OCI-M2 (cell line): ENCODE data around the gene PID1.
"Not testable (repeated sequence)": the region's sequence is repeated elsewhere in the genome, so short reads cannot be mapped to it uniquely, and the experiment has no call there.

Experiments used
- DNase-seq: peaks from one replicate; lab custom pipeline; 2025; ENCODE audit not compliant: unreplicated experiment; lab: John Stamatoyannopoulos, UW

The PID1 gene

GRCh38 chr2:229081411-229081810 is 189.7 kb downstream of the PID1 start:
- DNase-seq: no peak

GRCh38 chr2:229080172-229080571 is 190.9 kb downstream of the PID1 start:
- DNase-seq: no peak

- not testable (repeated sequence) for DNase-seq
Observed at GRCh38 chr2:229076886-229077285, 194.2 kb downstream of the PID1 start.

GRCh38 chr2:229073935-229074334 is 197.2 kb downstream of the PID1 start:
- no peak for DNase-seq

- no peak for DNase-seq
Observed at GRCh38 chr2:229071292-229071976, 199.7 kb downstream of the PID1 start.

GRCh38 chr2:229066121-229066715 is 204.9 kb downstream of the PID1 start:
- DNase-seq: no peak

- no peak for DNase-seq
Observed at GRCh38 chr2:229064749-229065148, 206.3 kb downstream of the PID1 start.

- DNase-seq: no peak
Observed at GRCh38 chr2:229060147-229060546, 210.9 kb downstream of the PID1 start.

GRCh38 chr2:229059331-229060033 is 211.6 kb downstream of the PID1 start:
- DNase-seq: no peak

- no peak for DNase-seq
Observed at GRCh38 chr2:229057976-229058553, 213.0 kb downstream of the PID1 start.

GRCh38 chr2:229054311-229054710 is 216.8 kb downstream of the PID1 start:
- no peak for DNase-seq

GRCh38 chr2:229051798-229052197 is 219.3 kb downstream of the PID1 start:
- DNase-seq: no peak

- no peak for DNase-seq
Observed at GRCh38 chr2:229050133-229050532, 221.0 kb downstream of the PID1 start.

- no peak for DNase-seq
Observed at GRCh38 chr2:229048134-229048533, 223.0 kb downstream of the PID1 start.

GRCh38 chr2:229045671-229046070 is 225.4 kb downstream of the PID1 start:
- DNase-seq: no peak

- no peak for DNase-seq
Observed at GRCh38 chr2:229044581-229044980, 226.5 kb downstream of the PID1 start.

- no peak for DNase-seq
Observed at GRCh38 chr2:229043681-229044080, 227.4 kb downstream of the PID1 start.

- DNase-seq: no peak
Observed at GRCh38 chr2:229042349-229042748, 228.7 kb downstream of the PID1 start.

- DNase-seq: no peak
Observed at GRCh38 chr2:229041691-229042090, 229.4 kb downstream of the PID1 start.

- DNase-seq: no peak
Observed at GRCh38 chr2:229037621-229038020, 233.5 kb downstream of the PID1 start.

GRCh38 chr2:229033816-229034215 is 237.3 kb downstream of the PID1 start:
- no peak for DNase-seq
